PFSK-1 (cell line): ENCODE data around the gene ARF3.
A peak's percentile ranks its signal among the peaks of the same experiment; 100 is the strongest.

Source experiments
- POLR2AphosphoS5 ChIP-seq: IDR thresholded peaks from 2 replicates; pipeline ENCODE4 v1.6.1; 2012; ENCODE audit warnings: low read depth, mild to moderate bottlenecking, control low read depth, low read length, moderate library complexity
- TF ChIP-seq, protein P1 (sequence below), 2 experiments: IDR thresholded peaks; 2 replicates each; pipeline versions ENCODE4 v1.6.1 to v1.8.0; 2011 to 2012; ENCODE audit warnings: low read depth in 2 of 2, low read length in 2 of 2, control low read depth in 1 of 2, inconsistent platforms in 1 of 2, mild to moderate bottlenecking in 1 of 2, moderate library complexity in 1 of 2; ENCODE audit not compliant: insufficient read depth in 1 of 2

DNA sequence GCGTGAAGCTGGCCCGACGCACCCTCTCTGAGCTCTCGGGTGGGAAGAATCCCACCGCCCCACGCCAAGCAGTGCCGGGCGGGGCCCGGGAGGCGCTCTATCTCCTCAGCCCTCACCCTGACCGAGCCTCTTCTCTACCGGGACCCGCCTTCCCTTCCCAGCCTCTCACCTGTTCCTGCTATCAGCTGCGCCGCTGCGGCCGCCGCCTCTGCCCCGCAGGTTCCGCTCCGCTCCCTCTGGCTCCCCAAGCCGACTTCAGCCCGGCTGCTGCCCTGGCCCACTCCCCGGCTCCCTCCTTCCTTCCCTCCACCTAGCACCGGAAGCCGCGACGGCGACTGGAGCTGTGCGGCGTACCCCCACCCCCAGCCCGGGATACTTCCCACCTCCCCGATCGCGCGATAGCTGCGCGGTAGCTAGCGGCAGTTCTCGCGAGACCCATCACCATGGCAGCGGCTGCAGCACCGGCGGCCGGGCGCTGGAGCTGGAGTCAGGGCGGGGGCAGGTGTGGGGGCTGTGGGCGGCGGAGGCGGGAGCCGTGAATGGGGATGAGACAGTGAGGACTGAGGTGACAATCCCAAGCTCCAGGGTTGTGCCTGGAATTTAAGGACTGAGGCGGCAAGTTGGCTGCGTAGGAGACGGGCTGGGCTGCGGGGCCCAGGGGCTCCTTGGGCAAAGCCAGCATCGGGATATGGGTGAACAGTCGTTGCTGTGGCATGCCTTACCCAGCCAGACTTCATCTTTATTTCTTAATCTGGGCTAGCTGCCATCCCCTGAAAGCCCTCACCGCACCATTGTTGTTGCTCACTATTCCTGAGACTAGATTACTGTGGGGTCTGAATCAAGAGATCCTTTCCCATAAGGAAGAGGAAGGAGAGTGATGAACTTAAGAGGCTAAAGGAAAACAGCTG is at the start of gene ARF3:
- peak; percentile 81 for TF ChIP-seq POLR2AphosphoS5
- TF ChIP-seq, protein P1, sequence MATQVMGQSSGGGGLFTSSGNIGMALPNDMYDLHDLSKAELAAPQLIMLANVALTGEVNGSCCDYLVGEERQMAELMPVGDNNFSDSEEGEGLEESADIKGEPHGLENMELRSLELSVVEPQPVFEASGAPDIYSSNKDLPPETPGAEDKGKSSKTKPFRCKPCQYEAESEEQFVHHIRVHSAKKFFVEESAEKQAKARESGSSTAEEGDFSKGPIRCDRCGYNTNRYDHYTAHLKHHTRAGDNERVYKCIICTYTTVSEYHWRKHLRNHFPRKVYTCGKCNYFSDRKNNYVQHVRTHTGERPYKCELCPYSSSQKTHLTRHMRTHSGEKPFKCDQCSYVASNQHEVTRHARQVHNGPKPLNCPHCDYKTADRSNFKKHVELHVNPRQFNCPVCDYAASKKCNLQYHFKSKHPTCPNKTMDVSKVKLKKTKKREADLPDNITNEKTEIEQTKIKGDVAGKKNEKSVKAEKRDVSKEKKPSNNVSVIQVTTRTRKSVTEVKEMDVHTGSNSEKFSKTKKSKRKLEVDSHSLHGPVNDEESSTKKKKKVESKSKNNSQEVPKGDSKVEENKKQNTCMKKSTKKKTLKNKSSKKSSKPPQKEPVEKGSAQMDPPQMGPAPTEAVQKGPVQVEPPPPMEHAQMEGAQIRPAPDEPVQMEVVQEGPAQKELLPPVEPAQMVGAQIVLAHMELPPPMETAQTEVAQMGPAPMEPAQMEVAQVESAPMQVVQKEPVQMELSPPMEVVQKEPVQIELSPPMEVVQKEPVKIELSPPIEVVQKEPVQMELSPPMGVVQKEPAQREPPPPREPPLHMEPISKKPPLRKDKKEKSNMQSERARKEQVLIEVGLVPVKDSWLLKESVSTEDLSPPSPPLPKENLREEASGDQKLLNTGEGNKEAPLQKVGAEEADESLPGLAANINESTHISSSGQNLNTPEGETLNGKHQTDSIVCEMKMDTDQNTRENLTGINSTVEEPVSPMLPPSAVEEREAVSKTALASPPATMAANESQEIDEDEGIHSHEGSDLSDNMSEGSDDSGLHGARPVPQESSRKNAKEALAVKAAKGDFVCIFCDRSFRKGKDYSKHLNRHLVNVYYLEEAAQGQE (IDR thresholded peaks at IDR 0.05; ENCODE audit: insufficient read depth in 1 of 2, low read depth in 2 of 2, low read length in 2 of 2), result no peak
